ENCODE results near the gene MMP25. TPM values are rescaled to one million over a fixed set of nuclear protein-coding genes. Genes with fewer than 3 reads are reported as not detected.

The MMP25 gene
- total and polyA plus RNA-seq, 9 of the 15 experiments (the other 6 are each of a cell fraction or from before 2014, with no cell fraction given), result 0.03 to 0.04 TPM; not detected in 7

GRCh38 chr16:3059041-3059722 lies 12.8 kb downstream of the MMP25 start (continued):
- TF ChIP-seq E4F1 (CRISPR knock-in tag; IDR thresholded peaks at IDR 0.05; ENCODE audit: borderline replicate concordance), result no peak
- TF ChIP-seq LCOR (CRISPR knock-in tag; IDR thresholded peaks at IDR 0.05), result peak; percentile 35; the same call in 1 of the 2 replicates
- no peak for TF ChIP-seq MCM5 (IDR thresholded peaks at IDR 0.05; ENCODE audit: low read depth)
- TF ChIP-seq TRIM28 (IDR thresholded peaks at IDR 0.05), result no peak
- TF ChIP-seq, protein P1, sequence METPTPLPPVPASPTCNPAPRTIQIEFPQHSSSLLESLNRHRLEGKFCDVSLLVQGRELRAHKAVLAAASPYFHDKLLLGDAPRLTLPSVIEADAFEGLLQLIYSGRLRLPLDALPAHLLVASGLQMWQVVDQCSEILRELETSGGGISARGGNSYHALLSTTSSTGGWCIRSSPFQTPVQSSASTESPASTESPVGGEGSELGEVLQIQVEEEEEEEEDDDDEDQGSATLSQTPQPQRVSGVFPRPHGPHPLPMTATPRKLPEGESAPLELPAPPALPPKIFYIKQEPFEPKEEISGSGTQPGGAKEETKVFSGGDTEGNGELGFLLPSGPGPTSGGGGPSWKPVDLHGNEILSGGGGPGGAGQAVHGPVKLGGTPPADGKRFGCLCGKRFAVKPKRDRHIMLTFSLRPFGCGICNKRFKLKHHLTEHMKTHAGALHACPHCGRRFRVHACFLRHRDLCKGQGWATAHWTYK (CRISPR knock-in tag; IDR thresholded peaks at IDR 0.05), result no peak; the same call in 1 of the 2 replicates
- TF ChIP-seq BRF2 (IDR thresholded peaks at IDR 0.05; ENCODE audit: borderline replicate concordance, insufficient read depth, insufficient read length), result no peak
- TF ChIP-seq GTF2A2 (tag; IDR thresholded peaks at IDR 0.05), result no peak
- TF ChIP-seq FOXP1 (CRISPR knock-in tag; IDR thresholded peaks at IDR 0.05), result peak; percentile 55; the same call in 1 of the 2 replicates
- TF ChIP-seq ATF1 (CRISPR knock-in tag; IDR thresholded peaks at IDR 0.05), result no peak
- TF ChIP-seq ATF1 (tag; IDR thresholded peaks at IDR 0.05), result peak; percentile 55
- no peak for TF ChIP-seq ZNF143 (CRISPR knock-in tag; IDR thresholded peaks at IDR 0.05)
- peak; percentile 72; the same call in 1 of the 2 replicates for TF ChIP-seq GABPB1 (CRISPR knock-in tag; IDR thresholded peaks at IDR 0.05)
- TF ChIP-seq RBM17 (IDR thresholded peaks at IDR 0.05; ENCODE audit: borderline replicate concordance, low read depth, low read length), result no peak
- TF ChIP-seq FOXA3 (CRISPR knock-in tag; conservative IDR thresholded peaks at IDR 0.05 in 1 of 2, IDR thresholded peaks at IDR 0.05 in 1 of 2), result peak in 1 of 2 experiments; percentile 55; a peak in 1 of 4 replicates
- TF ChIP-seq ZNF764 (CRISPR knock-in tag; IDR thresholded peaks at IDR 0.05; ENCODE audit: low read depth), result no peak
- TF ChIP-seq, protein P2, sequence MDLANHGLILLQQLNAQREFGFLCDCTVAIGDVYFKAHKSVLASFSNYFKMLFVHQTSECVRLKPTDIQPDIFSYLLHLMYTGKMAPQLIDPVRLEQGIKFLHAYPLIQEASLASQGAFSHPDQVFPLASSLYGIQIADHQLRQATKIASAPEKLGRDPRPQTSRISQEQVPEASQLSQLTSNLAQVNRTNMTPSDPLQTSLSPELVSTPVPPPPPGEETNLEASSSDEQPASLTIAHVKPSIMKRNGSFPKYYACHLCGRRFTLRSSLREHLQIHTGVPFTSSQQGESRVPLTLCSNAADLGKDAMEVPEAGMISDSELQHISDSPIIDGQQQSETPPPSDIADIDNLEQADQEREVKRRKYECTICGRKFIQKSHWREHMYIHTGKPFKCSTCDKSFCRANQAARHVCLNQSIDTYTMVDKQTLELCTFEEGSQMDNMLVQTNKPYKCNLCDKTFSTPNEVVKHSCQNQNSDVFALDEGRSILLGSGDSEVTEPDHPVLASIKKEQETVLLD (IDR thresholded peaks at IDR 0.05), result 0 out of 2 replicates have a peak, but pooled peaks have one; percentile 1
- no peak for TF ChIP-seq NCOA2 (IDR thresholded peaks at IDR 0.05; ENCODE audit: partially characterized antibody in 2 of 2)
- TF ChIP-seq NRF1 (conservative IDR thresholded peaks at IDR 0.05 in 1 of 2, IDR thresholded peaks at IDR 0.05 in 1 of 2), result peak; percentile 91 to 93
- no peak for TF ChIP-seq MAFK (IDR thresholded peaks at IDR 0.05; ENCODE audit: low read length)
- TF ChIP-seq, protein P3, sequence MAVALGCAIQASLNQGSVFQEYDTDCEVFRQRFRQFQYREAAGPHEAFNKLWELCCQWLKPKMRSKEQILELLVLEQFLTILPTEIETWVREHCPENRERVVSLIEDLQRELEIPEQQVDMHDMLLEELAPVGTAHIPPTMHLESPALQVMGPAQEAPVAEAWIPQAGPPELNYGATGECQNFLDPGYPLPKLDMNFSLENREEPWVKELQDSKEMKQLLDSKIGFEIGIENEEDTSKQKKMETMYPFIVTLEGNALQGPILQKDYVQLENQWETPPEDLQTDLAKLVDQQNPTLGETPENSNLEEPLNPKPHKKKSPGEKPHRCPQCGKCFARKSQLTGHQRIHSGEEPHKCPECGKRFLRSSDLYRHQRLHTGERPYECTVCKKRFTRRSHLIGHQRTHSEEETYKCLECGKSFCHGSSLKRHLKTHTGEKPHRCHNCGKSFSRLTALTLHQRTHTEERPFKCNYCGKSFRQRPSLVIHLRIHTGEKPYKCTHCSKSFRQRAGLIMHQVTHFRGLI (CRISPR knock-in tag; IDR thresholded peaks at IDR 0.05), result no peak
- TF ChIP-seq MEIS2 (IDR thresholded peaks at IDR 0.05; ENCODE audit: partially characterized antibody), result peak; percentile 43

Data from K562 (cell line).